HepG2 (cell line): Measurements from ENCODE around the gene FOSB. TPM values are rescaled to one million over a fixed set of nuclear protein-coding genes. Genes with fewer than 3 reads are reported as not detected.

Experiments used
- AGO2 ChIP-seq: fragments of 200-400 bp; formaldehyde crosslinking; optimal IDR thresholded peaks from 2 replicates; pipeline ENCODE3; 2017; ENCODE audit warnings: mild to moderate bottlenecking, low read depth, low read length, moderate library complexity
- GRHL1 ChIP-seq: sonication (generic); formaldehyde crosslinking; conservative IDR thresholded peaks from 2 replicates; pipeline ENCODE4 v1.8.0; 2022; ENCODE audit warnings: missing genetic modification reagents
- MEIS1 ChIP-seq: sonication (generic); formaldehyde crosslinking; IDR thresholded peaks from 2 replicates; pipeline ENCODE4 v1.9.0; 2021; ENCODE audit warnings: mild to moderate bottlenecking, missing genetic modification reagents, moderate library complexity, borderline replicate concordance
- NCOR1 ChIP-seq: fragments of 200-600 bp; sonication (generic); IDR thresholded peaks from 2 replicates; pipeline ENCODE4 v1.7.0; 2017; ENCODE audit warnings: antibody characterized with exemption, low read length, borderline replicate concordance
- NFYB ChIP-seq: sonication (generic); formaldehyde crosslinking; IDR thresholded peaks from 2 replicates; pipeline ENCODE4 v1.4.0; 2020; ENCODE audit warnings: missing genetic modification reagents
- NR0B2 ChIP-seq: sonication (generic); formaldehyde crosslinking; IDR thresholded peaks from 2 replicates; pipeline ENCODE4 v1.4.0; 2020; ENCODE audit warnings: mild to moderate bottlenecking, missing genetic modification reagents
- RAD21 ChIP-seq: fragments of 450-650 bp; formaldehyde crosslinking; IDR thresholded peaks from 2 replicates; pipeline ENCODE4 v1.5.0; 2020; ENCODE audit warnings: mild to moderate bottlenecking
- SAP130 ChIP-seq: IDR thresholded peaks from 2 replicates; pipeline ENCODE4 v1.6.1; 2016; ENCODE audit warnings: low read depth
- SRSF1 ChIP-seq: fragments of 200-400 bp; formaldehyde crosslinking; optimal IDR thresholded peaks from 2 replicates; pipeline ENCODE3; 2017; ENCODE audit warnings: mild to moderate bottlenecking, low read depth, low read length, moderate library complexity
- THRA ChIP-seq: sonication (generic); formaldehyde crosslinking; IDR thresholded peaks from 2 replicates; pipeline ENCODE4 v1.4.0; 2020; ENCODE audit warnings: missing genetic modification reagents, borderline replicate concordance
- ZNF225 ChIP-seq: sonication (generic); formaldehyde crosslinking; IDR thresholded peaks from 2 replicates; pipeline ENCODE4 v1.4.0; 2020; ENCODE audit warnings: mild to moderate bottlenecking, missing genetic modification reagents
- ZNF263 ChIP-seq: sonication (generic); formaldehyde crosslinking; IDR thresholded peaks from 2 replicates; pipeline ENCODE4 v1.4.0; 2020; ENCODE audit warnings: missing genetic modification reagents
- ZNF430 ChIP-seq: sonication (generic); formaldehyde crosslinking; IDR thresholded peaks from 2 replicates; pipeline ENCODE4 v1.9.0; 2021; ENCODE audit warnings: mild to moderate bottlenecking, missing genetic modification reagents
- ZNF432 ChIP-seq: sonication (generic); formaldehyde crosslinking; IDR thresholded peaks from 2 replicates; pipeline ENCODE4 v1.5.0; 2020; ENCODE audit warnings: missing genetic modification reagents, mild to moderate bottlenecking, borderline replicate concordance
- ZNF446 ChIP-seq: sonication (generic); formaldehyde crosslinking; IDR thresholded peaks from 2 replicates; pipeline ENCODE4 v1.5.0; 2020; ENCODE audit warnings: mild to moderate bottlenecking, missing genetic modification reagents
- ZNF547 ChIP-seq: sonication (generic); formaldehyde crosslinking; IDR thresholded peaks from 2 replicates; pipeline ENCODE4 v1.5.1; 2020; ENCODE audit warnings: mild to moderate bottlenecking, missing genetic modification reagents
- ZNF615 ChIP-seq: sonication (generic); formaldehyde crosslinking; IDR thresholded peaks from 2 replicates; pipeline ENCODE4 v1.5.0; 2020; ENCODE audit warnings: mild to moderate bottlenecking, missing genetic modification reagents, borderline replicate concordance
- ZSCAN25 ChIP-seq: sonication (generic); formaldehyde crosslinking; IDR thresholded peaks from 2 replicates; pipeline ENCODE4 v1.8.0; 2022; ENCODE audit warnings: mild to moderate bottlenecking, missing genetic modification reagents
- polyA plus RNA-seq, 8 experiments: library from polyadenylated mRNA; depleted of rRNA in 3 of 8; stranded (reverse) in 7 of 8; unstranded in 1 of 8; fragments of >200 nt; fragmentation: Illumina TruSeq in 4 of 8; extraction: Trizol in 4 of 8; gene quantifications; 2 replicates each; pipeline versions ENCODE4 v1.2.1 to v1.2.3, GENCODE V29; 2011 to 2016; ENCODE audit warnings: low read depth in 4 of 8, missing spikeins in 1 of 8, mixed read lengths in 1 of 8; ENCODE audit not compliant: insufficient read depth in 1 of 8
- total RNA-seq, 5 experiments: library from RNA; depleted of rRNA; stranded (reverse); fragments of >200 nt; fragmentation: Illumina TruSeq; extraction: Trizol; gene quantifications; 2 replicates each; pipeline ENCODE4 v1.2.3, GENCODE V29; 2016; ENCODE audit warnings: low read depth in 1 of 5
- TF ChIP-seq, protein P1 (sequence below): sonication (generic); formaldehyde crosslinking; IDR thresholded peaks from 2 replicates; pipeline ENCODE4 v1.4.0; 2020; ENCODE audit warnings: missing genetic modification reagents, borderline replicate concordance
- TF ChIP-seq, protein P2 (sequence below): sonication (generic); formaldehyde crosslinking; IDR thresholded peaks from 2 replicates; pipeline ENCODE4 v1.8.0; 2022; ENCODE audit warnings: mild to moderate bottlenecking, missing genetic modification reagents
- TF ChIP-seq, protein P3 (sequence below): IDR thresholded peaks from 2 replicates; pipeline ENCODE4 v1.6.1; 2016; ENCODE audit warnings: low read depth, borderline replicate concordance

FOSB gene
- total and polyA plus RNA-seq, 2 of the 13 experiments (the other 11 are each of a cell fraction or from before 2014, with no cell fraction given): 2.8 to 6.0 TPM

DNA sequence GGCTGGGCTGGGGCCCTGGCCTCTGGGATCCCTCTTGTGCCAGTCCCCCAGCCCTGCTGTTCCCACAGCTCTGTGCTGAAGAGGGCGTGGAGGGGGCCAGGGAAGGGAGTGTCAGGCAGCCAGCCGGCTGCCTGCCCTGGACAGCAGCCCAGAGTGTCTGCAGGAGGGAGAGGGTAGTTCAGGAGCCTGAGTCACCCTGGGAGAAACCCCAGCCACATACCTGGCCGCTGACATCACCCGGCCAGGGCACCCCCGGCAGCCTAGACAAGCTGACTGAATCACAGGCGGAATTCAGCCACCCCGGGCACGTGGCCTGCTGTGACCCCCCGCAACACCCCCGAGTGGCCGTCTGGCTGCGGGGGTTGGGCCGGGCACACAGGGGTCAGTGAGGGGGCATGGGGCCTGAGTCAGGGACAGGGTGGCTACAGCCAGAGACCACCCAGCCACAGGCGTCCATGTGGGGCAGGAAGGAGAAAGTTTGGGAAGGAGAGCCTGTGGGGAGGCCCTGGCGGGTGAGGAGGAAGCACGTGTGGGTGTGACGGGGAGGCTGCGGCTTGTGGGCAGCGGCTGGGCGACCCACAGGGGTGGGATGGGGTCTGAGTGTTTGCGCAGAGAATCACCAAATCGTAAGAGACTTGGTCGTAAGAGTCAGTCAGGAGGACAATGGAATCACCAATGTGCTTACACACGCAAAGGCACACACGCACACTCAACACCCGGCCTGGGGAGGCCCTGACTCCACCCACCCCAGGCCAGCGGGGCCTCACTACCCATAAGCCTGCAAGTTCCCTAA, 11.9 kb upstream of the FOSB start (continued):
- TF ChIP-seq, protein P1, sequence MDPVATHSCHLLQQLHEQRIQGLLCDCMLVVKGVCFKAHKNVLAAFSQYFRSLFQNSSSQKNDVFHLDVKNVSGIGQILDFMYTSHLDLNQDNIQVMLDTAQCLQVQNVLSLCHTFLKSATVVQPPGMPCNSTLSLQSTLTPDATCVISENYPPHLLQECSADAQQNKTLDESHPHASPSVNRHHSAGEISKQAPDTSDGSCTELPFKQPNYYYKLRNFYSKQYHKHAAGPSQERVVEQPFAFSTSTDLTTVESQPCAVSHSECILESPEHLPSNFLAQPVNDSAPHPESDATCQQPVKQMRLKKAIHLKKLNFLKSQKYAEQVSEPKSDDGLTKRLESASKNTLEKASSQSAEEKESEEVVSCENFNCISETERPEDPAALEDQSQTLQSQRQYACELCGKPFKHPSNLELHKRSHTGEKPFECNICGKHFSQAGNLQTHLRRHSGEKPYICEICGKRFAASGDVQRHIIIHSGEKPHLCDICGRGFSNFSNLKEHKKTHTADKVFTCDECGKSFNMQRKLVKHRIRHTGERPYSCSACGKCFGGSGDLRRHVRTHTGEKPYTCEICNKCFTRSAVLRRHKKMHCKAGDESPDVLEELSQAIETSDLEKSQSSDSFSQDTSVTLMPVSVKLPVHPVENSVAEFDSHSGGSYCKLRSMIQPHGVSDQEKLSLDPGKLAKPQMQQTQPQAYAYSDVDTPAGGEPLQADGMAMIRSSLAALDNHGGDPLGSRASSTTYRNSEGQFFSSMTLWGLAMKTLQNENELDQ (CRISPR knock-in tag): no peak
- TF ChIP-seq AGO2 (no peak), ZNF615 (CRISPR knock-in tag) (no peak), SAP130 (peak; percentile 94), MEIS1 (CRISPR knock-in tag) (no peak; the same call in 1 of the 2 replicates), NR0B2 (CRISPR knock-in tag) (no peak), ZNF225 (CRISPR knock-in tag) (no peak), RAD21 (CRISPR knock-in tag) (no peak), ZSCAN25 (no peak), ZNF446 (CRISPR knock-in tag) (no peak), ZNF263 (CRISPR knock-in tag) (no peak), ZNF430 (CRISPR knock-in tag) (peak; percentile 18; the same call in 1 of the 2 replicates), GRHL1 (no peak), NFYB (peak; percentile 21; the same call in 1 of the 2 replicates), ZNF432 (CRISPR knock-in tag) (no peak), NCOR1 (0 out of 2 replicates have a peak, but pooled peaks have one; percentile 26), THRA (CRISPR knock-in tag) (peak; percentile 94), ZNF547 (CRISPR knock-in tag) (no peak), SRSF1 (no peak)
- TF ChIP-seq, protein P2, sequence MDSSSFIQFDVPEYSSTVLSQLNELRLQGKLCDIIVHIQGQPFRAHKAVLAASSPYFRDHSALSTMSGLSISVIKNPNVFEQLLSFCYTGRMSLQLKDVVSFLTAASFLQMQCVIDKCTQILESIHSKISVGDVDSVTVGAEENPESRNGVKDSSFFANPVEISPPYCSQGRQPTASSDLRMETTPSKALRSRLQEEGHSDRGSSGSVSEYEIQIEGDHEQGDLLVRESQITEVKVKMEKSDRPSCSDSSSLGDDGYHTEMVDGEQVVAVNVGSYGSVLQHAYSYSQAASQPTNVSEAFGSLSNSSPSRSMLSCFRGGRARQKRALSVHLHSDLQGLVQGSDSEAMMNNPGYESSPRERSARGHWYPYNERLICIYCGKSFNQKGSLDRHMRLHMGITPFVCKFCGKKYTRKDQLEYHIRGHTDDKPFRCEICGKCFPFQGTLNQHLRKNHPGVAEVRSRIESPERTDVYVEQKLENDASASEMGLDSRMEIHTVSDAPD (CRISPR knock-in tag): no peak
- TF ChIP-seq, protein P3, sequence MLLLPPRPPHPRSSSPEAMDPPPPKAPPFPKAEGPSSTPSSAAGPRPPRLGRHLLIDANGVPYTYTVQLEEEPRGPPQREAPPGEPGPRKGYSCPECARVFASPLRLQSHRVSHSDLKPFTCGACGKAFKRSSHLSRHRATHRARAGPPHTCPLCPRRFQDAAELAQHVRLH (CRISPR knock-in tag): peak; percentile 61; the same call in 1 of the 2 replicates
